Upper lobe of left lung (tissue), 4 donors: ENCODE results near the gene AANAT.
"Not testable (repeated sequence)": the region's sequence is repeated elsewhere in the genome, so short reads cannot be mapped to it uniquely, and the experiment has no call there.

ENCODE experiments used
- CTCF ChIP-seq, 6 experiments: fragments of 450-650 bp in 4 of 6; fragments of 200-600 bp in 2 of 6; sonication (generic) in 2 of 6; IDR thresholded peaks; one replicate each; pipeline ENCODE4 v1.5.1; 2016 to 2019; ENCODE audit warnings: antibody characterized with exemption in 6 of 6
- EP300 ChIP-seq, 4 donors: sonication (generic); formaldehyde crosslinking; IDR thresholded peaks; one replicate each; pipeline ENCODE4 v1.5.1; 2017; ENCODE audit warnings: antibody characterized with exemption in 4 of 4, control low read depth in 2 of 4
- POLR2A ChIP-seq, 4 donors: fragments of 450-650 bp; IDR thresholded peaks; one replicate each; pipeline ENCODE4 v1.5.1; 2016 to 2017; ENCODE audit warnings: antibody characterized with exemption in 4 of 4, mild to moderate bottlenecking in 2 of 4
- POLR2AphosphoS5 ChIP-seq, 2 donors: sonication (generic); formaldehyde crosslinking; IDR thresholded peaks; one replicate each; pipeline ENCODE4 v1.5.1; 2017; ENCODE audit warnings: antibody characterized with exemption in 2 of 2

- not testable (repeated sequence) for TF ChIP-seq CTCF, EP300, POLR2AphosphoS5, POLR2A (IDR thresholded peaks at IDR 0.05)
Observed at GRCh38 chr17:76514355-76514754, 47.0 kb downstream of the AANAT start.
